Measurements from ENCODE around the gene PSMD14. TPM values are rescaled to one million over a fixed set of nuclear protein-coding genes. Genes with fewer than 3 reads are reported as not detected.

PSMD14 gene
- total and polyA plus RNA-seq, 7 donors, result 27.3 to 50.2 (median 38.5) TPM

GRCh38 chr2:161434118-161434517, 125.9 kb downstream of the PSMD14 start:
- H3K4me3 ChIP-seq, result no peak overlapping the region
- 18 to 24% methylated on average over 1 of the region's 1 CpG for WGBS, 2 donors
- no peak overlapping the region for H3K27ac ChIP-seq
- no peaks in the 10 kb centered on the region for H3K36me3 ChIP-seq
- DNase-seq, result no peak
- peaks cover 0 to 19% (median 4%) of the 10 kb centered on the region in 3 donors for H3K27me3 ChIP-seq
- no peaks in the 10 kb centered on the region for H3K4me1 ChIP-seq
- TF ChIP-seq POLR2AphosphoS5 (IDR thresholded peaks at IDR 0.05), result no peak
- TF ChIP-seq CTCF (IDR thresholded peaks at IDR 0.05), result no peak
- TF ChIP-seq POLR2A (IDR thresholded peaks at IDR 0.05), result no peak
- no peak for TF ChIP-seq EP300 (IDR thresholded peaks at IDR 0.05)
- intact Hi-C loops (cut with DNase I), result no loop called here
- peaks cover 0 to 3% (median 0%) of the 10 kb centered on the region in 4 donors for H3K9me3 ChIP-seq

GRCh38 chr2:161436411-161436810, 128.2 kb downstream of the PSMD14 start:
- no peak for DNase-seq
- Histone ChIP-seq H3K36me3 (no peaks in the 10 kb centered on the region), H3K4me1 (no peaks in the 10 kb centered on the region), H3K4me3 (no peak overlapping the region), H3K9me3 (peaks cover 0 to 3% (median 0%) of the 10 kb centered on the region in 4 donors), H3K27ac (no peak overlapping the region), H3K27me3 (peaks cover 0 to 5% (median 0%) of the 10 kb centered on the region in 3 donors)
- 85 to 88% methylated on average over 3 of the region's 3 CpGs for WGBS, 2 donors
- TF ChIP-seq POLR2AphosphoS5 (IDR thresholded peaks at IDR 0.05), result no peak
- TF ChIP-seq CTCF (IDR thresholded peaks at IDR 0.05), result no peak
- TF ChIP-seq EP300 (IDR thresholded peaks at IDR 0.05), result no peak
- no peak for TF ChIP-seq POLR2A (IDR thresholded peaks at IDR 0.05)
- intact Hi-C loops (cut with DNase I), result no loop called here

- H3K27me3 ChIP-seq, result peaks cover 0 to 5% (median 0%) of the 10 kb centered on the region in 3 donors
- H3K36me3 ChIP-seq, result no peaks in the 10 kb centered on the region
Observed at GRCh38 chr2:161438598-161438997, 130.4 kb downstream of the PSMD14 start.

GRCh38 chr2:161445097-161445496, 136.9 kb downstream of the PSMD14 start:
- WGBS, 2 donors, result 94 to 96% methylated on average over 12 of the region's 12 CpGs
- DNase-seq, result no peak
- intact Hi-C loops (cut with DNase I), result no loop called here
- Histone ChIP-seq H3K36me3 (no peaks in the 10 kb centered on the region), H3K27ac (no peak overlapping the region), H3K27me3 (no peaks in the 10 kb centered on the region), H3K4me1 (no peaks in the 10 kb centered on the region), H3K4me3 (no peak overlapping the region), H3K9me3 (no peaks in the 10 kb centered on the region)
- TF ChIP-seq POLR2AphosphoS5 (IDR thresholded peaks at IDR 0.05) (no peak), CTCF (IDR thresholded peaks at IDR 0.05) (no peak), EP300 (IDR thresholded peaks at IDR 0.05) (no peak), POLR2A (IDR thresholded peaks at IDR 0.05) (no peak)

More at GRCh38 chr2:161438598-161438997, 130.4 kb downstream of the PSMD14 start:
- TF ChIP-seq POLR2AphosphoS5 (IDR thresholded peaks at IDR 0.05), result no peak
- TF ChIP-seq CTCF (IDR thresholded peaks at IDR 0.05), result no peak
- TF ChIP-seq EP300 (IDR thresholded peaks at IDR 0.05), result no peak
- TF ChIP-seq POLR2A (IDR thresholded peaks at IDR 0.05), result no peak
- 59 to 62% methylated on average over 2 of the region's 2 CpGs for WGBS, 2 donors
- DNase-seq, result no peak
- intact Hi-C loops (cut with DNase I), result no loop called here
- Histone ChIP-seq H3K27ac (no peak overlapping the region), H3K9me3 (peaks cover 0 to 3% (median 0%) of the 10 kb centered on the region in 4 donors), H3K4me1 (no peaks in the 10 kb centered on the region), H3K4me3 (no peak overlapping the region)

- Histone ChIP-seq H3K36me3 (no peaks in the 10 kb centered on the region), H3K4me1 (no peaks in the 10 kb centered on the region), H3K4me3 (no peak overlapping the region), H3K27ac (no peak overlapping the region), H3K27me3 (no peaks in the 10 kb centered on the region), H3K9me3 (no peaks in the 10 kb centered on the region)
- DNase-seq, result no peak
- intact Hi-C loops (cut with DNase I), result no loop called here
- no peak for TF ChIP-seq POLR2A (IDR thresholded peaks at IDR 0.05)
- TF ChIP-seq CTCF (IDR thresholded peaks at IDR 0.05), result no peak
- TF ChIP-seq EP300 (IDR thresholded peaks at IDR 0.05), result no peak
- TF ChIP-seq POLR2AphosphoS5 (IDR thresholded peaks at IDR 0.05), result no peak
Observed at GRCh38 chr2:161448431-161448830, 140.2 kb downstream of the PSMD14 start.
